GM12878 (cell line): Measurements from ENCODE around the gene NFS1. TPM values are rescaled to one million over a fixed set of nuclear protein-coding genes. Genes with fewer than 3 reads are reported as not detected.

ENCODE experiments used
- ATAC-seq: fragments of 200-7000 bp; cut with Tn5 transposase; 3 replicates; pipeline ENCODE4 v1.9.1; 2020; ENCODE audit warnings: mild to moderate bottlenecking, moderate library complexity
- BruUV-seq: library from RNA; stranded (reverse); fragments of 400-500 nt; replicated peaks from 2 replicates; lab custom pipeline; 2021; lab: Mats Ljungman, UMichigan
- CTCF ChIA-PET: fragments of 300-600 bp; sonication (Branson Sonifier 250); formaldehyde crosslinking; extraction: SDS; loops from one replicate; lab custom pipeline; 2021; ENCODE audit warnings: inconsistent platforms; lab: Yijun Ruan, JAX
- POLR2A ChIA-PET: fragments of 350-600 bp; formaldehyde crosslinking; extraction: SDS; loops from one replicate; lab custom pipeline; 2021; ENCODE audit warnings: inconsistent platforms; lab: Charles Lee
- RAD21 ChIA-PET: fragments of 300-600 bp; sonication (Branson Sonifier 250); formaldehyde crosslinking; loops from one replicate; lab custom pipeline; 2023; ENCODE audit warnings: antibody characterized with exemption; ENCODE audit not compliant: unreplicated experiment; lab: Charles Lee
- SMC1A ChIA-PET: fragments of 300-600 bp; sonication (Branson Sonifier 250); formaldehyde crosslinking; loops from one replicate; lab custom pipeline; 2023; ENCODE audit not compliant: unreplicated experiment, uncharacterized antibody; lab: Charles Lee
- DNase-seq: peaks from one replicate; pipeline ENCODE4 v3.0.0-alpha.2; 2011; ENCODE audit warnings: low read depth, low spot score
- FAIRE-seq: peaks from 3 replicates; lab custom pipeline; 2011; peaks lifted over from hg19 to GRCh38; lab: Jason Lieb, UNC
- H2AFZ ChIP-seq: 2 replicates; pipeline ENCODE4 v1.6.0; 2011; ENCODE audit warnings: low read depth, low read length, control low read depth; ENCODE audit not compliant: control insufficient read depth
- H3K27ac ChIP-seq: 2 replicates; pipeline ENCODE4 v1.5.1; 2011; ENCODE audit warnings: control low read depth; ENCODE audit not compliant: control insufficient read depth, insufficient read depth
- H3K27me3 ChIP-seq, 2 experiments: replicated peaks in 1 of 2; 2 replicates each; pipeline versions ENCODE4 v1.6.0 to v1.6.1; 2011; ENCODE audit warnings: low read length in 1 of 2; ENCODE audit not compliant: control insufficient read depth in 2 of 2, insufficient read depth in 2 of 2
- H3K36me3 ChIP-seq, 2 experiments: 2 replicates each; pipeline ENCODE4 v1.5.1; 2011; ENCODE audit warnings: low read length in 1 of 2; ENCODE audit not compliant: control insufficient read depth in 2 of 2, insufficient read depth in 2 of 2
- H3K4me1 ChIP-seq: 2 replicates; pipeline ENCODE4 v1.6.1; 2011; ENCODE audit warnings: mild to moderate bottlenecking, low read length, moderate library complexity, mixed read lengths; ENCODE audit not compliant: control insufficient read depth, insufficient read depth
- H3K4me2 ChIP-seq: 2 replicates; pipeline ENCODE4 v1.6.0; 2011; ENCODE audit warnings: control low read depth; ENCODE audit not compliant: control insufficient read depth, insufficient read depth
- H3K4me3 ChIP-seq: fragments of 200-600 bp; sonication (generic); 2 replicates; pipeline ENCODE4 v1.5.1; 2016
- H3K79me2 ChIP-seq: 2 replicates; pipeline ENCODE4 v1.6.0; 2011; ENCODE audit warnings: low read length; ENCODE audit not compliant: control insufficient read depth, insufficient read depth
- H3K9ac ChIP-seq: 2 replicates; pipeline ENCODE4 v1.8.0; 2011; ENCODE audit warnings: low read length, control low read depth, mixed read lengths; ENCODE audit not compliant: control insufficient read depth, insufficient read depth
- H3K9me3 ChIP-seq: replicated peaks from 3 replicates; pipeline ENCODE4 v1.5.1; 2011; ENCODE audit warnings: mild to moderate bottlenecking, low read length; ENCODE audit not compliant: control insufficient read depth, insufficient read depth
- H4K20me1 ChIP-seq: 2 replicates; pipeline ENCODE4 v1.6.0; 2011; ENCODE audit not compliant: control insufficient read depth, insufficient read depth
- BHLHE40 ChIP-seq, 2 experiments: fragments of 450-650 bp in 1 of 2; IDR thresholded peaks; 2 replicates each; pipeline ENCODE4 v1.6.1; 2011 to 2017; ENCODE audit warnings: low read depth in 2 of 2, borderline replicate concordance in 1 of 2, improper control_type of control experiment in 1 of 2, low read length in 1 of 2, mild to moderate bottlenecking in 1 of 2
- BRCA1 ChIP-seq: IDR thresholded peaks from 2 replicates; pipeline ENCODE4 v1.6.1; 2011; ENCODE audit warnings: low read depth, low read length, improper control_type of control experiment
- CBFB ChIP-seq: IDR thresholded peaks from 2 replicates; pipeline ENCODE4 v1.6.1; 2016; ENCODE audit warnings: antibody characterized with exemption, low read depth
- ETV6 ChIP-seq, 2 experiments: fragments of 450-650 bp in 1 of 2; IDR thresholded peaks in 1 of 2; conservative IDR thresholded peaks in 1 of 2; 2 replicates each; pipeline ENCODE4 v1.6.1; 2014; ENCODE audit warnings: antibody characterized with exemption in 1 of 2, borderline replicate concordance in 1 of 2, low read depth in 1 of 2, mild to moderate bottlenecking in 1 of 2, moderate library complexity in 1 of 2
- FOXM1 ChIP-seq: IDR thresholded peaks from 2 replicates; pipeline ENCODE4 v1.6.1; 2012; ENCODE audit warnings: low read depth, mild to moderate bottlenecking, inconsistent platforms, low read length, moderate library complexity
- KLF5 ChIP-seq: fragments of 450-650 bp; IDR thresholded peaks from 2 replicates; pipeline ENCODE4 v1.6.1; 2014; ENCODE audit warnings: mild to moderate bottlenecking; ENCODE audit not compliant: partially characterized antibody
- SUZ12 ChIP-seq: fragments of 200-600 bp; sonication (generic); IDR thresholded peaks from one replicate; pipeline ENCODE4 v1.6.1; 2018; ENCODE audit warnings: antibody characterized with exemption, mild to moderate bottlenecking; ENCODE audit not compliant: unreplicated experiment
- ZNF217 ChIP-seq: fragments of 450-650 bp; IDR thresholded peaks from 2 replicates; pipeline ENCODE4 v1.6.1; 2017; ENCODE audit warnings: antibody characterized with exemption, mild to moderate bottlenecking
- WGBS: methylation state at CpG from one replicate; pipeline ENCODE4 v1.1.6; 2016; ENCODE audit warnings: low lambda C conversion rate; ENCODE audit not compliant: insufficient replicate concordance, insufficient coverage; ENCODE audit errors: missing lambda C conversion rate; 5-methylcytosine and 5-hydroxymethylcytosine counted together
- in situ Hi-C: fragments of 300-500 bp; cut with MboI; formaldehyde crosslinking; loops from 9 replicates; pipeline ENCODE4 v1.14.3; 2018; ENCODE audit warnings: mixed read lengths
- intact Hi-C: fragments of 100-400 bp; cut with micrococcal nuclease; formaldehyde crosslinking; loops from one replicate; pipeline ENCODE4 v1.14.2; 2022; ENCODE audit not compliant: unreplicated experiment
- polyA plus RNA-seq, 11 experiments: library from polyadenylated mRNA; depleted of rRNA in 4 of 11; unstranded in 6 of 11; stranded (reverse) in 5 of 11; fragments of >200 nt; fragmentation: Nextera tagmentation in 4 of 11; fragmentation: Illumina TruSeq in 1 of 11; extraction: Ambion mirVana in 4 of 11; extraction: Trizol in 1 of 11; gene quantifications; 1 replicate in 1 of 11; 2 replicates in 10 of 11; pipeline versions ENCODE4 v1.2.1 to v1.2.3, GENCODE V29; 2011 to 2016; ENCODE audit warnings: inconsistent platforms in 2 of 11, missing spikeins in 2 of 11, low read depth in 1 of 11
- total RNA-seq, 4 experiments: library from RNA; depleted of rRNA in 3 of 4; stranded (reverse); fragments of >200 nt in 3 of 4; fragmentation: Illumina TruSeq in 1 of 4; extraction: Trizol in 1 of 4; gene quantifications; 2 replicates each; pipeline versions ENCODE4 v1.2.1 to v1.2.3, GENCODE V29; 2013 to 2021
- TF ChIP-seq, protein P1 (sequence below): fragments of 150-350 bp; IDR thresholded peaks from 2 replicates; pipeline ENCODE4 v1.6.1; 2016; ENCODE audit warnings: low read depth, low read length
- TF ChIP-seq, protein P2 (sequence below): IDR thresholded peaks from 2 replicates; pipeline ENCODE4 v1.6.1; 2012; ENCODE audit warnings: low read depth, low read length, improper control_type of control experiment
- TF ChIP-seq, protein P3 (sequence below): fragments of 450-650 bp; IDR thresholded peaks from 2 replicates; pipeline ENCODE4 v1.6.1; 2017; ENCODE audit warnings: mild to moderate bottlenecking
- TF ChIP-seq, protein P4 (sequence below): fragments of 450-650 bp; conservative IDR thresholded peaks from 2 replicates; pipeline ENCODE4 v1.6.1; 2017; ENCODE audit warnings: mild to moderate bottlenecking, moderate library complexity
- TF ChIP-seq, protein P5 (sequence below): fragments of 450-650 bp; IDR thresholded peaks from 2 replicates; pipeline ENCODE4 v1.6.1; 2017; ENCODE audit warnings: low read depth, mild to moderate bottlenecking, moderate library complexity

Gene NFS1
- total and polyA plus RNA-seq, 10 of the 15 experiments (the other 5 are each of a cell fraction or from before 2014, with no cell fraction given): 9.2 to 74.1 (median 38.6) TPM

DNA sequence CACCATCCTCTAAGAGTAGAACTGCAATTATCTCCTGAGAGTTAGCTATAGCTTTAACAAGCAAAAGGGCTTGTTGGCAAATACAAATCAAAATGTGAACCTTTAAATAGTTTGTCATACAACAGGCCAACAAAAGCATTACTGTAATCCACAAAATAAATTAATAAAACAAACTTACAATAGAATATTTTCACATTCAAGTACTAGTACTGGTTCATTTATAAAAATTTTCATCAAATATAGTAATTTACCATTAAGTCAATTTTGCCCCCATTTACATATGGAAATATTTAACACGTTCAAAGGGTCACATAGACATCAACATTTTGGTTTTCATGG lies 33.5 kb upstream of the NFS1 start:
- H3K36me3 ChIP-seq: peaks cover 8 to 40% of the 10 kb centered on the region in 2 experiments
- no peak for DNase-seq
- no peak overlapping the region for H2AFZ ChIP-seq
- ATAC-seq: no peak
- WGBS: 30% methylated on average over 1 of the region's 1 CpG
- ChIA-PET CTCF (interaction anchor here (1.0 kb wide), 1 partner anchor 9 kb away, joined by 3 read pairs; the partner anchor contains the start of gene RBM39), POLR2A (interaction anchor here (0.6 to 0.8 kb wide), 2 partner anchors 11 to 324 kb away, joined by 4 read pairs; no protein-coding TSS in a partner anchor), RAD21 (no interaction called here), SMC1A (interaction anchor here (0.8 kb wide), 1 partner anchor 10 kb away, joined by 3 read pairs; no protein-coding TSS in a partner anchor)
- in situ Hi-C loops: no loop called here
- FAIRE-seq: no peak
- H4K20me1 ChIP-seq: peaks cover 16% of the 10 kb centered on the region
- H3K79me2 ChIP-seq: peaks cover 87% of the 10 kb centered on the region
- H3K4me2 ChIP-seq: no peak overlapping the region
- H3K9ac ChIP-seq: no peak overlapping the region
- intact Hi-C loops: loop anchor here (10.0 kb wide), 1 partner anchor 152 kb away; no protein-coding TSS in a partner anchor
- H3K27me3 ChIP-seq: no peaks in the 10 kb centered on the region
- no peaks in the 10 kb centered on the region for H3K9me3 ChIP-seq
- no peaks in the 10 kb centered on the region for H3K4me1 ChIP-seq
- BruUV-seq: no TSS peak
- no peak overlapping the region for H3K27ac ChIP-seq
- no peak overlapping the region for H3K4me3 ChIP-seq
- TF ChIP-seq KLF5 (no peak), BHLHE40 (IDR thresholded peaks at IDR 0.05; ENCODE audit: borderline replicate concordance in 1 of 2, low read depth in 2 of 2, low read length in 1 of 2) (no peak), FOXM1 (no peak), ETV6 (conservative IDR thresholded peaks at IDR 0.05 in 1 of 2, IDR thresholded peaks at IDR 0.05 in 1 of 2; ENCODE audit: borderline replicate concordance in 1 of 2, low read depth in 1 of 2) (no peak), BRCA1 (no peak), SUZ12 (no peak), ZNF217 (no peak), CBFB (no peak)
- TF ChIP-seq, protein P1, sequence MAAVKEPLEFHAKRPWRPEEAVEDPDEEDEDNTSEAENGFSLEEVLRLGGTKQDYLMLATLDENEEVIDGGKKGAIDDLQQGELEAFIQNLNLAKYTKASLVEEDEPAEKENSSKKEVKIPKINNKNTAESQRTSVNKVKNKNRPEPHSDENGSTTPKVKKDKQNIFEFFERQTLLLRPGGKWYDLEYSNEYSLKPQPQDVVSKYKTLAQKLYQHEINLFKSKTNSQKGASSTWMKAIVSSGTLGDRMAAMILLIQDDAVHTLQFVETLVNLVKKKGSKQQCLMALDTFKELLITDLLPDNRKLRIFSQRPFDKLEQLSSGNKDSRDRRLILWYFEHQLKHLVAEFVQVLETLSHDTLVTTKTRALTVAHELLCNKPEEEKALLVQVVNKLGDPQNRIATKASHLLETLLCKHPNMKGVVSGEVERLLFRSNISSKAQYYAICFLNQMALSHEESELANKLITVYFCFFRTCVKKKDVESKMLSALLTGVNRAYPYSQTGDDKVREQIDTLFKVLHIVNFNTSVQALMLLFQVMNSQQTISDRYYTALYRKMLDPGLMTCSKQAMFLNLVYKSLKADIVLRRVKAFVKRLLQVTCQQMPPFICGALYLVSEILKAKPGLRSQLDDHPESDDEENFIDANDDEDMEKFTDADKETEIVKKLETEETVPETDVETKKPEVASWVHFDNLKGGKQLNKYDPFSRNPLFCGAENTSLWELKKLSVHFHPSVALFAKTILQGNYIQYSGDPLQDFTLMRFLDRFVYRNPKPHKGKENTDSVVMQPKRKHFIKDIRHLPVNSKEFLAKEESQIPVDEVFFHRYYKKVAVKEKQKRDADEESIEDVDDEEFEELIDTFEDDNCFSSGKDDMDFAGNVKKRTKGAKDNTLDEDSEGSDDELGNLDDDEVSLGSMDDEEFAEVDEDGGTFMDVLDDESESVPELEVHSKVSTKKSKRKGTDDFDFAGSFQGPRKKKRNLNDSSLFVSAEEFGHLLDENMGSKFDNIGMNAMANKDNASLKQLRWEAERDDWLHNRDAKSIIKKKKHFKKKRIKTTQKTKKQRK: no peak
- TF ChIP-seq, protein P2, sequence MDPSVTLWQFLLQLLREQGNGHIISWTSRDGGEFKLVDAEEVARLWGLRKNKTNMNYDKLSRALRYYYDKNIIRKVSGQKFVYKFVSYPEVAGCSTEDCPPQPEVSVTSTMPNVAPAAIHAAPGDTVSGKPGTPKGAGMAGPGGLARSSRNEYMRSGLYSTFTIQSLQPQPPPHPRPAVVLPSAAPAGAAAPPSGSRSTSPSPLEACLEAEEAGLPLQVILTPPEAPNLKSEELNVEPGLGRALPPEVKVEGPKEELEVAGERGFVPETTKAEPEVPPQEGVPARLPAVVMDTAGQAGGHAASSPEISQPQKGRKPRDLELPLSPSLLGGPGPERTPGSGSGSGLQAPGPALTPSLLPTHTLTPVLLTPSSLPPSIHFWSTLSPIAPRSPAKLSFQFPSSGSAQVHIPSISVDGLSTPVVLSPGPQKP: no peak
- TF ChIP-seq, protein P3, sequence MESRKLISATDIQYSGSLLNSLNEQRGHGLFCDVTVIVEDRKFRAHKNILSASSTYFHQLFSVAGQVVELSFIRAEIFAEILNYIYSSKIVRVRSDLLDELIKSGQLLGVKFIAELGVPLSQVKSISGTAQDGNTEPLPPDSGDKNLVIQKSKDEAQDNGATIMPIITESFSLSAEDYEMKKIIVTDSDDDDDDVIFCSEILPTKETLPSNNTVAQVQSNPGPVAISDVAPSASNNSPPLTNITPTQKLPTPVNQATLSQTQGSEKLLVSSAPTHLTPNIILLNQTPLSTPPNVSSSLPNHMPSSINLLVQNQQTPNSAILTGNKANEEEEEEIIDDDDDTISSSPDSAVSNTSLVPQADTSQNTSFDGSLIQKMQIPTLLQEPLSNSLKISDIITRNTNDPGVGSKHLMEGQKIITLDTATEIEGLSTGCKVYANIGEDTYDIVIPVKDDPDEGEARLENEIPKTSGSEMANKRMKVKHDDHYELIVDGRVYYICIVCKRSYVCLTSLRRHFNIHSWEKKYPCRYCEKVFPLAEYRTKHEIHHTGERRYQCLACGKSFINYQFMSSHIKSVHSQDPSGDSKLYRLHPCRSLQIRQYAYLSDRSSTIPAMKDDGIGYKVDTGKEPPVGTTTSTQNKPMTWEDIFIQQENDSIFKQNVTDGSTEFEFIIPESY: no peak
- TF ChIP-seq, protein P4, sequence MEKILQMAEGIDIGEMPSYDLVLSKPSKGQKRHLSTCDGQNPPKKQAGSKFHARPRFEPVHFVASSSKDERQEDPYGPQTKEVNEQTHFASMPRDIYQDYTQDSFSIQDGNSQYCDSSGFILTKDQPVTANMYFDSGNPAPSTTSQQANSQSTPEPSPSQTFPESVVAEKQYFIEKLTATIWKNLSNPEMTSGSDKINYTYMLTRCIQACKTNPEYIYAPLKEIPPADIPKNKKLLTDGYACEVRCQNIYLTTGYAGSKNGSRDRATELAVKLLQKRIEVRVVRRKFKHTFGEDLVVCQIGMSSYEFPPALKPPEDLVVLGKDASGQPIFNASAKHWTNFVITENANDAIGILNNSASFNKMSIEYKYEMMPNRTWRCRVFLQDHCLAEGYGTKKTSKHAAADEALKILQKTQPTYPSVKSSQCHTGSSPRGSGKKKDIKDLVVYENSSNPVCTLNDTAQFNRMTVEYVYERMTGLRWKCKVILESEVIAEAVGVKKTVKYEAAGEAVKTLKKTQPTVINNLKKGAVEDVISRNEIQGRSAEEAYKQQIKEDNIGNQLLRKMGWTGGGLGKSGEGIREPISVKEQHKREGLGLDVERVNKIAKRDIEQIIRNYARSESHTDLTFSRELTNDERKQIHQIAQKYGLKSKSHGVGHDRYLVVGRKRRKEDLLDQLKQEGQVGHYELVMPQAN: no peak
- TF ChIP-seq, protein P5, sequence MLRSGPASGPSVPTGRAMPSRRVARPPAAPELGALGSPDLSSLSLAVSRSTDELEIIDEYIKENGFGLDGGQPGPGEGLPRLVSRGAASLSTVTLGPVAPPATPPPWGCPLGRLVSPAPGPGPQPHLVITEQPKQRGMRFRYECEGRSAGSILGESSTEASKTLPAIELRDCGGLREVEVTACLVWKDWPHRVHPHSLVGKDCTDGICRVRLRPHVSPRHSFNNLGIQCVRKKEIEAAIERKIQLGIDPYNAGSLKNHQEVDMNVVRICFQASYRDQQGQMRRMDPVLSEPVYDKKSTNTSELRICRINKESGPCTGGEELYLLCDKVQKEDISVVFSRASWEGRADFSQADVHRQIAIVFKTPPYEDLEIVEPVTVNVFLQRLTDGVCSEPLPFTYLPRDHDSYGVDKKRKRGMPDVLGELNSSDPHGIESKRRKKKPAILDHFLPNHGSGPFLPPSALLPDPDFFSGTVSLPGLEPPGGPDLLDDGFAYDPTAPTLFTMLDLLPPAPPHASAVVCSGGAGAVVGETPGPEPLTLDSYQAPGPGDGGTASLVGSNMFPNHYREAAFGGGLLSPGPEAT: no peak
